Panc1 (cell line): ENCODE results near the gene NXPH4. TPM values are rescaled to one million over a fixed set of nuclear protein-coding genes. Genes with fewer than 3 reads are reported as not detected.

Source experiments
- ATAC-seq: fragments of 200-7000 bp; cut with Tn5 transposase; 2 replicates; pipeline ENCODE4 v1.9.1; 2020; ENCODE audit warnings: mild to moderate bottlenecking, moderate library complexity
- BruUV-seq: library from RNA; stranded (reverse); fragments of 400-500 nt; replicated peaks from 2 replicates; lab custom pipeline; 2021; lab: Mats Ljungman, UMichigan
- CTCF ChIA-PET: fragments of 300-600 bp; sonication (Branson Sonifier 250); formaldehyde crosslinking; loops from one replicate; lab custom pipeline; 2022; ENCODE audit warnings: antibody characterized with exemption; lab: Charles Lee
- POLR2A ChIA-PET: fragments of 300-600 bp; sonication (Branson Sonifier 250); formaldehyde crosslinking; loops from one replicate; lab custom pipeline; 2022; ENCODE audit warnings: antibody characterized with exemption; lab: Charles Lee
- DNase-seq: peaks from one replicate; pipeline ENCODE4 v3.0.0-alpha.2; 2010; ENCODE audit warnings: low read depth, low spot score
- H3K27ac ChIP-seq: 2 replicates; pipeline ENCODE4 v1.5.1; 2011; ENCODE audit warnings: mild to moderate bottlenecking, low read length, inconsistent platforms
- H3K27me3 ChIP-seq: fragments of 200-500 bp; sonication (Bioruptor generic); 2 replicates; pipeline ENCODE4 v1.6.0; 2014; ENCODE audit warnings: low read length, inconsistent platforms; ENCODE audit not compliant: control insufficient read depth, insufficient read depth
- H3K36me3 ChIP-seq: fragments of 200-500 bp; sonication (Bioruptor generic); 2 replicates; pipeline ENCODE4 v1.5.1; 2014; ENCODE audit warnings: inconsistent platforms, mild to moderate bottlenecking, low read length, moderate library complexity; ENCODE audit not compliant: control insufficient read depth, insufficient read depth
- H3K4me1 ChIP-seq: 2 replicates; pipeline ENCODE4 v1.5.1; 2011; ENCODE audit warnings: inconsistent platforms, mild to moderate bottlenecking, low read length, moderate library complexity; ENCODE audit not compliant: control insufficient read depth, insufficient read depth
- H3K4me3 ChIP-seq, 2 experiments: 2 replicates each; pipeline ENCODE4 v1.5.1; 2011 to 2012; ENCODE audit warnings: low read depth in 2 of 2, low read length in 2 of 2, mild to moderate bottlenecking in 2 of 2, inconsistent platforms in 1 of 2, moderate library complexity in 1 of 2
- H3K9me3 ChIP-seq: fragments of 200-500 bp; sonication (Bioruptor generic); 2 replicates; pipeline ENCODE4 v1.5.1; 2014; ENCODE audit warnings: low read depth, mild to moderate bottlenecking, inconsistent platforms, low read length, moderate library complexity; ENCODE audit not compliant: control insufficient read depth, insufficient read depth
- POLR2AphosphoS5 ChIP-seq: IDR thresholded peaks from 2 replicates; pipeline ENCODE4 v1.6.1; 2012; ENCODE audit warnings: mild to moderate bottlenecking, low read depth, low read length, moderate library complexity
- REST ChIP-seq, 2 experiments: IDR thresholded peaks; 2 replicates each; pipeline ENCODE4 v1.6.1; 2011 to 2012; ENCODE audit warnings: low read depth in 2 of 2, control low read depth in 1 of 2, low read length in 1 of 2, mild to moderate bottlenecking in 1 of 2, moderate library complexity in 1 of 2; ENCODE audit not compliant: insufficient read depth in 1 of 2
- SIN3A ChIP-seq: IDR thresholded peaks from 2 replicates; pipeline ENCODE4 v1.6.1; 2012; ENCODE audit warnings: low read depth, mild to moderate bottlenecking, low read length, moderate library complexity, borderline replicate concordance; ENCODE audit not compliant: insufficient read depth
- TCF7L2 ChIP-seq: IDR thresholded peaks from 2 replicates; pipeline ENCODE4 v1.6.1; 2011; ENCODE audit warnings: mild to moderate bottlenecking, low read depth, low read length, inconsistent platforms
- in situ Hi-C: cut with HindIII; loops from 2 replicates; pipeline ENCODE4 v1.10.0; 2016; ENCODE audit warnings: low sequenced_read_pairs, low pct_unique_long_range_greater_than_20kb
- intact Hi-C: fragments of 100-400 bp; cut with micrococcal nuclease; formaldehyde crosslinking; loops from one replicate; pipeline ENCODE4 v1.10.0; 2022; ENCODE audit not compliant: unreplicated experiment
- total RNA-seq: library from RNA; stranded (reverse); gene quantifications from one replicate; pipeline ENCODE4 v1.2.1, GENCODE V29; 2021; ENCODE audit not compliant: unreplicated experiment
- TF ChIP-seq, protein P1 (sequence below): fragments of 450-650 bp; IDR thresholded peaks from 2 replicates; pipeline ENCODE4 v1.5.1; 2017; ENCODE audit warnings: mild to moderate bottlenecking

Gene NXPH4
- total RNA-seq, 1 experiment from 2014 or later: 2.1 TPM

GRCh38 chr12:57238854-57239554 lies 22.4 kb downstream of the NXPH4 start:
- ATAC-seq: peak; percentile 73
- Histone ChIP-seq H3K27ac (no peak overlapping the region; the same call in 1 of the 2 replicates), H3K36me3 (no peaks in the 10 kb centered on the region), H3K4me3 (peak overlapping the region; percentile 56 to 67), H3K4me1 (peaks cover 21% of the 10 kb centered on the region), H3K9me3 (no peaks in the 10 kb centered on the region), H3K27me3 (peaks cover 2% of the 10 kb centered on the region; the same call in 1 of the 2 replicates)
- BruUV-seq: no TSS peak
- peak; percentile 63 for DNase-seq
- CTCF ChIA-PET: interaction anchor here (0.6 to 2.7 kb wide), 4 partner anchors 9 to 224 kb away, joined by 3 to 17 read pairs (median 10); partner anchors contain the start of gene SHMT2
- TF ChIP-seq, protein P1, sequence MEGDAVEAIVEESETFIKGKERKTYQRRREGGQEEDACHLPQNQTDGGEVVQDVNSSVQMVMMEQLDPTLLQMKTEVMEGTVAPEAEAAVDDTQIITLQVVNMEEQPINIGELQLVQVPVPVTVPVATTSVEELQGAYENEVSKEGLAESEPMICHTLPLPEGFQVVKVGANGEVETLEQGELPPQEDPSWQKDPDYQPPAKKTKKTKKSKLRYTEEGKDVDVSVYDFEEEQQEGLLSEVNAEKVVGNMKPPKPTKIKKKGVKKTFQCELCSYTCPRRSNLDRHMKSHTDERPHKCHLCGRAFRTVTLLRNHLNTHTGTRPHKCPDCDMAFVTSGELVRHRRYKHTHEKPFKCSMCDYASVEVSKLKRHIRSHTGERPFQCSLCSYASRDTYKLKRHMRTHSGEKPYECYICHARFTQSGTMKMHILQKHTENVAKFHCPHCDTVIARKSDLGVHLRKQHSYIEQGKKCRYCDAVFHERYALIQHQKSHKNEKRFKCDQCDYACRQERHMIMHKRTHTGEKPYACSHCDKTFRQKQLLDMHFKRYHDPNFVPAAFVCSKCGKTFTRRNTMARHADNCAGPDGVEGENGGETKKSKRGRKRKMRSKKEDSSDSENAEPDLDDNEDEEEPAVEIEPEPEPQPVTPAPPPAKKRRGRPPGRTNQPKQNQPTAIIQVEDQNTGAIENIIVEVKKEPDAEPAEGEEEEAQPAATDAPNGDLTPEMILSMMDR: peak; percentile 100
- peak in 1 of 2 experiments; percentile 11; a peak in 1 of 4 replicates for TF ChIP-seq REST (IDR thresholded peaks at IDR 0.05; ENCODE audit: insufficient read depth in 1 of 2, low read depth in 2 of 2, low read length in 1 of 2)
- TF ChIP-seq SIN3A: 0 out of 2 replicates have a peak, but pooled peaks have one; percentile 43
- TF ChIP-seq POLR2AphosphoS5: no peak
- no peak for TF ChIP-seq TCF7L2
- POLR2A ChIA-PET: no interaction called here
- in situ Hi-C loops (no loop called here), intact Hi-C loops (loop anchor here (1.0 kb wide), 1 partner anchor 26 kb away; no protein-coding TSS in a partner anchor)

GRCh38 chr12:57239587-57240065 lies 23.0 kb downstream of the NXPH4 start:
- CTCF ChIA-PET: interaction anchor here (0.6 to 2.7 kb wide), 4 partner anchors 10 to 224 kb away, joined by 3 to 17 read pairs (median 10); partner anchors contain the start of gene SHMT2
- ATAC-seq (peak; percentile 3), DNase-seq (no peak)
- no TSS peak for BruUV-seq
- H3K27ac ChIP-seq: peak overlapping the region; percentile 63; the same call in 1 of the 2 replicates
- in situ Hi-C loops (no loop called here), intact Hi-C loops (loop anchor here (1.0 kb wide), 1 partner anchor 26 kb away; no protein-coding TSS in a partner anchor)
- H3K9me3 ChIP-seq: no peaks in the 10 kb centered on the region
- H3K27me3 ChIP-seq: peaks cover 2% of the 10 kb centered on the region; the same call in 1 of the 2 replicates
- POLR2A ChIA-PET: no interaction called here
- H3K36me3 ChIP-seq: no peaks in the 10 kb centered on the region
- H3K4me1 ChIP-seq: peaks cover 21% of the 10 kb centered on the region
- peak overlapping the region; percentile 56 to 67 for H3K4me3 ChIP-seq
- TF ChIP-seq TCF7L2 (no peak), SIN3A (no peak), REST (IDR thresholded peaks at IDR 0.05; ENCODE audit: insufficient read depth in 1 of 2, low read depth in 2 of 2, low read length in 1 of 2) (no peak), POLR2AphosphoS5 (no peak)
- TF ChIP-seq, protein P1: no peak
